HUDEP-2 (cell line): Measurements from ENCODE around the gene SPHK2.
A peak's percentile ranks its signal among the peaks of the same experiment; 100 is the strongest.
"Not testable (repeated sequence)": the region's sequence is repeated elsewhere in the genome, so short reads cannot be mapped to it uniquely, and the experiment has no call there.

Experiments used
- DNase-seq, 76 experiments: peaks; one replicate each; lab custom pipeline; 2025; ENCODE audit not compliant: unreplicated experiment in 76 of 76; lab: John Stamatoyannopoulos, UW

Gene SPHK2

DNA sequence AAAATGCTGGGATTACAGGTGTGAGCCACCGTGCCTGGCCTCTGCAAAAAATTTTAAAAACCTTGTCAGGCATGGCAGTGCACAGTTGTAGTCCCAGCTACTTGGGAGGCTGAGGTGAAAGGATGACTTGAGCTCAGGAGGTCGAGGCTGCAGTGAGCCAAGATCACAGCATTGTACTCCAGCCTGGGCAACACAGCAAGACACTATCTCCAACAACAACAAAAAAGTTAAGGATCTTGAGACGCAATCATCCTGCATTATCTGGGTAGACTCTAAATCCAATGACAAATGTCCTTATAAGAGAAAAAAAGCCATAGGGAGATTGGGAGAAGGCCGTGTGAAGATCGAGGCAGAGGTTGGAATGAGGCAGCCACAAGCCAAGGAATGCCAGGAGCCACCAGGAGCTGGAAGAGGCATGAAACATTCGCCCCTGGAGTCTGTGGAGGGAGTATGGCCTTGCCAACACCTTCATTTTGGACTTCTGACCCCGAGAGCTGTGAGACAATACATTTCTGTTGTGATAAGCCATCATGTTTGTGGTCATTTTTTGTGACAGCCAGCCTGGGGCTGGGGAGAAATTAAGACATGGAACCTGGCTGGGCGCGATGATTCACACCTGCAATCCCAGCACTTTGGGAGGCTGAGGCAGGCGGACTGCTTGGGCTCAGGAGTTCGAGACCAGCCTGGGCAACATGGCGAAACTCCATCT is 31.8 kb downstream of the SPHK2 start:
- DNase-seq, result no peak

DNA sequence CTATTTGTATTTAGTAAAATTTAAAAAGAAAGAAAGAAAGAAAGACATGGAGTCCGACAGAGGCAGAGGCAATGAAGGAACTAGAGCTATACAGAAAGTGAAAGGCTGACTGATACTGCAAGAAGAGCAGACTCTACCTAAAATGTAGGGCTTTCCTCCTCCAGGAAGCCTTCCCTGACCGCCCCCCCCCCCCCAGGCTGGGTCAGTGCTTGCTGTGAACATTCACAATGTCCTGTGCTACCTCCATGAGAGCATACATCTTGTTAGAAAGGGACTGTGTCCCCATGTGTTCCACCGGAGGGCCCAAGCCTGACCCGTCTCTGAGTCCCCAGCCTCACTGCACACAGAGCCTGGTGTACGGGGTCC is 32.4 kb downstream of the SPHK2 start:
- no peak for DNase-seq

DNA sequence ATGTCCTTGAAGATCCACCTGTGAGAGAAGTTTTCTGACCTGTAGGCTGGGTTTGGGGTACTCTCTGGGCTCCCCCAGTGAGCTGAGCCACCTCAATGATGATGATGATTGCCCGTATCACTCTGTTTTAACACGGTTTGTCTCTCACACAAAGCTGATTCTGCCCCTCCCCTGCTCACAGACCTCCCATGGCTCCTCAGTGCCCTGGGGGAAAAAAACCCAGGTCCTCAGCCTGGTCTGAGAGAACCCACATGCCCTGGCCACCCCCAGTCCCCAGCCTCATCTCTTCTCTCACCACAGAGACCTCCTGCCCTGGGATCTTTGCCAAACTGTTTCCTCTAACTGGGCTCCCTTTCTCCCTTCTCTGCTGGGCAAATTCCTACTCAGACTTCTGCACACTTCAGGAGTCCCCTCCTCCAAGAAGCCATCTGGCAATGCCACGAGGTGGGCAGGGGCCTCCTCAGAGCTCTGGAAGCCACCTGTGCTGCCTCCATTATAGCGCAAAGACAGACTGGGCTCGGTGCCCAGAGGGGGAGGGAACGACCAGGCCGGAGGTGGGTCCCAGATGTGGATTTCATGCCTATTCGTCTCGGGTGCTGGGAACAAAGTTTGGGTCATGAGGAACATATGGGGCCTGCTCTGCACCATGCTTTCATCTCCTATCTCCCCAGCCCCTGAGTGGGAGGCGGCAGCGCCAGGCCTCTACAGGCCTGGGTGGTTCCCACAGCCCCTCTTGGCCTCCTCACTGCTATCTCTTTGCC is 35.2 kb downstream of the SPHK2 start:
- DNase-seq, result peak in 58 of 76 experiments; percentile 16 to 76 (median 54)

DNA sequence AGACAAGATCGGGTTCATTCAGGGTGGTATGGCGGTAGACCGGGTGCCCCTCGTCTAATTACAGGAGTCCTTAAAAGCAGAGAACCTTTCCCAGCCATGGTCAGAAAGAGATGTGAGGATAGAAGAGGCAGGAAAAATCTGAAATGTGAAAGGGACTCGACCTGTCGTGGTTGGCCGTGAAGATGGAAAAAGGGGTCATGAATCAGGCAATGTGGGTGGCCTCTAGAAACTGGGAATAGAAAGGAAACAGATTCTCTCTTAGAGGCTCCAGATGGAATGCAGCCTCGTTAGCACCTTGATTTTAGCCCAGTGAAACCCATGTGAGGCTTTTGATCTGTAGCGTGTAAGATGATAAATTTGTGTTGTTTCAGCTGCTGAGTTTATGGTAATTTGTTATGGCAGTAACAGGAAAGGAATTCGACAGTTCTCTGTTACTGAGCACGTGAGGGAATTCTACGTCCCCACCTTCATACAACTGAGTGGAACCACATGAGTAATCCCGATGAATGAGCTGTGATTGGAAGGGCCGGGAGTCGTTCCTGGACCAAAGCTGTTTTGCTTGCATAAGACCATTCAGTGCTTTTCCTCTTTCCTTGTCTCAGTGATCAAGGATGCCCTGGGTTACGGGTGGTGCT is 37.7 kb downstream of the SPHK2 start:
- DNase-seq, result no peak

DNA sequence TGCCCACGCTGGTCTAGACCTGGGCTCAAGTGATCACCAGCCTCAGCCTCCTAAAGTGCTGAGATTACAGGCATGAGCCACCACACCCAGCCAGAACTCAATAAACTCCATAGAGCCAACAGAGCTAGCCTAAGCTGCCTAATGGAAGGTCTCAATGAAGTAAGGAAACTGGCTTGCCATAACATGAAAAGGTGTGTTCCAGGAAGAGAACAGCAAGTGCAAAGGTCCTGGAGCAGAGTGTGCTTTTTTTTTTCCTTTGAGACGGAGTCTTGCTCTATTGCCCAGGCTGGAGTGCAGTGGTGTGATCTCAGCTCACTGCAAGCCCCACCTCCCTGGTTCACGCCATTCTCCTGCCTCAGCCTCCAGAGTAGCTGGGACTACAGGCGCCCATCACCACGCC is 38.5 kb downstream of the SPHK2 start:
- not testable (repeated sequence) for DNase-seq

DNA sequence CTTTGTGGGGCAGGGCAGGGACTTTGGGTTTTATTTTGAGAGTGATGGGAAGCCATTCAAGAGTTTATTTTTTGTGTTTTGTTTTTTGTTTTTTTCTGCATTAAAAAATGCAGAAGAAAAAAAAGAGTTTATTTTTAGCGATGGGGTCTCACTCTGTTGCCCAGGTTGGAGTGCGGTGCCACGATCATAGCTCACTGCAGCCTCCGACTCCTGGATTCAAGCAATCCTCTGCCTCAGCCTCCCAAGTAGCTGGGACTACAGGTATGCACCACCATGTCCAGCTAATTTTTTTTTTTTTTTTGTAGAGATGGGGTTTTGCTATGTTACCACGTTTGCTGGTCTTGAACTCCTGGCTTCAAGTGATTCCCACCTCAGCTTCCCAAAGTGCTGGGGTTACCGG is 39.2 kb downstream of the SPHK2 start:
- no peak for DNase-seq

DNA sequence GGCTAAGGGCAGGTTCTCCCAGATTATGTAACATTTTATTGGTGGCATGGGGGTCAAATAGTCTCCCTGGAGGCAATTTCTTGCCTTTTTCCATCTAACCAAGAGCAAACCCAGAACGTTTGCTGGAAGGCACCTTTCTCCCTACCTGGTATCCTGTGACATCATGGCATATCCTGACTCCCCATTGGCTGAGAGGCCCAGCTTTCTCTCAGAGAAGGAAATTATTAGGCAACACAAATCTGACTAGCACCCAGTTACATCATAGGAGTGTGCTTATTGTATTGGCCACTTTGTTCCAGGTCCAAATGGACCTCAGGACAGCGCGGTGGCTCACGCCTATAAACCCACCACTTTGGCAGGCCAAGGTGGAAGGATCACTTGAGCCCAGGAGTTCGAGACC is 40.5 kb downstream of the SPHK2 start:
- no peak for DNase-seq

DNA sequence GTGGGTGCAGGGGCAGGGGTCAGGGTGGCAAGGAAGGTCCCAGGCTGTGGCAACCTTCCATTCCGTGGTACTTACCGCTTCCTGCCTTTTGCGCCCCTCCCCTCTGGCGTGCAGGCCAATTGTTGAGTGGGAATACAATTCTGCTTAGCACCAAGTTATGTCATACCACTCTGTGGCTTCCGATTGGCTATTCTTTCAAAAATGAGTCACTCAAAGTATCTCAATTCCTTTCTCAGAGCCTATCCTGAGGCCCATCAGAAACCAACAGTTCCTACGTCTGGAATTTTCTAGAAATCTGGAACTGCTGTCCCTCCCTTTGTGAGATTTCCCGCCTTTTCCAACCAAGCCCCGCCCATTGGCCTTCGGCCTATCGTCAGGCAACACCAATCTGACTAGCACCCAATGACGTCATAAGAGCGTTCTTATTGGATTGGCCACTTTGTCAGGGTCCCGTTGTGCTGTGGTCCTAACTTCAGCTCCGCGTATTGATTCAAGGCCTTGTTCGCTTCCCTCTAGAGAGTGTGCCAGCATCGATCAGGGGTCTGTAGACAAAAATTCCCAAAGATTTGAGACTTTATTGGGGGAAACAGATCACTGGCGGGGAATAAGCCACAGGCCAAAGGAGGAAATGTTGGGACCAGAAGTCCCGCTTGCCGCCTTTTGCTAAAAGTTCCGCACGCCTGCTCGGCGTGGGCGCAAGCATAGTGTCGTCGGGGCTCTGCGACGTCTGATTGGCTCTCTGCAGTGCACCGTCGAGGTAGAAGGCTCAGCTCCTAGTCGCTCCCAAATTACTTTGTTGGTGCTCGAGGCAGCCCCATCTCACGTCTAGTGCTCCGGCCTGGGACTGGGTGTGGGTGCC is 41.8 kb downstream of the SPHK2 start:
- peak in 72 of 76 experiments; percentile 72 to 99 (median 90) for DNase-seq

DNA sequence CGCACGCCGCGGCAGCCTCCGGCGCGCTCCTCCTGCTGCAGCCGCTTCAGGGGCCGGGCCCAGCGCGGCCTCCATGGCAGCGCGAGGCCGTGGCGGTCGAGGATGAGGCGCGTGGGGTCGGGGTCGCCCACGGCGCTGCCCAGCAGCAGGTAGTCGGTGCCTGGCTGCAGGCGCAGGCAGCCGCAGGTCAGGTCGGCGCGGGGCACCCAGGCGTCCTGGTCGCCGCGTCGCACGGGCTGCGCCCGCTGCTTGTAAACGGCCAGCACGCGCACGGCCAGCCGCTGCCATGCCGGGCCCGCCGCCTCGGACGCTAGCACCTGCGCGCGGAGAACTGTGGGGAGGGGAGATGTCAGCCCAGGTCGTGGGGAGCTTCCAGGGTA is 42.4 kb downstream of the SPHK2 start:
- no peak for DNase-seq

DNA sequence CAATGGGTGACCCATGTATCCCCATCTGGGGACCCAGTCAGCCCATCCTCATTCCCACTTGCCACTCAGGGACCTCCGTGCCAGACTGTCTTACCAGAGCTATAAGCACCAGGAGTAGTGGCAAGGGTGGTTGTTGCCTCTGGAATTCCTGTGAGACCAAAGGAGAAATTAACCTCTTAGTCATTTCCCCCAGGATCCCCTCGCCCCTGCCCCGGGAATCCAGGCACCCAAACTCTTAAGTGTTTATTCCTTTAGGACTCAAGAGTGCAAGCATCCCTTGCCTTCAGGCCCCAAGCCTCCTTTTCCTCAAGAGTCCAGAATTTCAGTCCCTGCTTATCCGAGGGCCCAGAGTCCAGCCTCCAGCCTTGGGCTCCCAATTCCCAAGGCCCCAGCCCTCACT is 44.4 kb downstream of the SPHK2 start:
- DNase-seq, result no peak

DNA sequence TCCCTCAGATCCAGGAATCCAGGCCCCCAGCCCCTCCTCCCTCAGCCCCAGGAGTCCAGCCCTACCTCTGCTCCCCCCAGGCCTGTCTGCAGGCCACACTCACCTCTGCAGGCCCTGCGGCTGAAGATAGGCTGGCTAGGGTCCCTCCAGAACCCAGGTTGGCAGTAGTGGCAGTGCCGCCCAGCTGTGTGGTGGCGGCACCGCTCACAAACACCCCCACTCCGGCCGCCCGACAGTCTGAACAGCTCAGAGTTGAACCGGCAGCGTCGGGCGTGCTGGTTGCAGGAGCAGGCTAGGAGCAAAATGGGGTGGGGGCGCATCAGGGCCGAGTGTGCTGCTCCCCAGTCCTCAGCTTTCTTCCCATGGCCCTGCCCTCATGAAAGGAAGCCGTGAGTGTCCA is 45.2 kb downstream of the SPHK2 start:
- no peak for DNase-seq

DNA sequence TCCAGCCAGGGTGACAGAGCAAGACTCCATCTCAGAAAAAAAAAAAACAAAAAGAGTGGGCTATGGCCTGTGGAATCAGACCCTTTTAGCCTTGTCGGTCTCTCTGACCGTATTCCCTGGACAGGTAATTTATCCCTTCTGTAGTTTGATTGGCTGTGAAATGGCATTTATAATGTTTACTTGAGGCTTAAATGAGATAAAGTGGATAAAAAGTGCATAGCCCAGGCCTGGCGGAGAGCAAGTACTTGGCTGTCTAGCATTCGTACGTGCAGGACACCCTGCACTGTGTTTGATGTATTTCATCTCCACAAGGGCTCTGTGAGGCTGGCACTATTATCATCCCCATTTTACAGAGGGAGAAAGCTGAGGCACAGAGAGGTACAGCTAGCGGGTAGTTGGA is 46.5 kb downstream of the SPHK2 start:
- DNase-seq, result no peak

DNA sequence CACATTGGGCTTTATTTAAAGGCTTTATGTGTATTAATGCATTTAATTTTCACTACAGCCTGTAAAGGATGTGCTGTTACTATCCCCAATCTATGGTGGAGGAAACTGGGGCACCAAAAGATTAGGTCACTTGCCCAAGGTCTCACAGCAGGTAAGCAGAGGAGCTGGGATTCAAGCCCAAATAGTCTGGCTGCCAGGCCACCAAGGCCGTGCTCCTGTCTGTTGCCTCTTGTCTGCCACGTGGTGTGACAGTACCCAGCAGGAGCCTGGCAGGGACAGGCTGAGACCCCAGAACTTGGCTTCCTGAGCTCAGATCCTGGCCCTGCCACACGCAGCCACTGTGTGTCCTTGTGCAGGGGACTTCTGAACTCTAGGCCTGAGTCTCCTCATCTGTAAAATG is 49.0 kb downstream of the SPHK2 start:
- DNase-seq, result no peak

DNA sequence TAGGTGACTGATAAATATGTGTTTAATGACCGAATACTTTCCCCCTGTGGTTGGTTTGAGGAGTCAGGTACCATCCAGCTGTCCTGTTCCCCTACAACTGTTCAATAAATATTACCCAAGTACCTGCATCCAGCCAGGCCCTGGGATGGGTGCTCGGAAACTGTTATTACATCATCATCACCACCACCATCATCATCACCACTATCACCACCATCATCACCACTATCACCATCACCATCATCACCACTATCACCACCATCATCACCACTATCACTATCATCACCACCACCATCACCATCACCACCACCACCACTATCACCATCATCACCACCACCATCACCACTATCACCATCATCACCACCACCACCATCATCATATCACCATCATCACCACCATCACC is 49.5 kb downstream of the SPHK2 start:
- no peak for DNase-seq

DNA sequence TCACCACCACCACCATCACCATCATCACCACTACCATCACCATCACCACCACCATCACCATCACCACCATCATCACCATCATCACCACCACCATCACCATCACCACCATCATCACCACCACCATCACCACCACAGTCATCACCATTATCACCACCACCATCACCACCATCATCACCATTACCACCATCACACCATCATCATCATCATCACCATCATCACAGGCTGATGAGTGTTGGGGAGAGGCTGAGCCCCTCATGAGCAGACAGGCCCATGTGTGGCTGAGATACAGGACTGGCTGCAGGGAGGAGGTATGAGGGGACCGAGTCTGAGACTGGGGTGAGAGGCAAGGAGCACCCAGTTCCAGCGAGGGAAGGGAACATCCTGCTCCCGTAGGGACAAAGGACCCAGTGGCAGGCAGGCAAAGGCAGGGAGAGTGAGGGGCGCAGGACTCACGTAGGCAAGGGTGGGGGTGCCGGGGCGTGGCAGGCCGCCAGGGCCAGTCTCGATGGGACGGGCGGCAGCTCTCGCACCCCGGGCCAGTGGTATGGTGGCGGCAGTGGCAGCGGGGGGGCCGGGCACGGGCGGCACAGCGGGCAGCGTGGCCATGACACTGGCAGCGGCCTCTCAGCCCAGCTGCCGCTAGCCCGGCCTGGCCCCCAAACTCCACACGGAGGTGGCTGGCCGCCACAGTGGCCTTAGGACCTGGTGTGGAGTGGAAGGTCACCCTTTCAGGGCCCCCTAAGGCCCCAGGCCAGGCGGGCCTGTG is 50.8 kb downstream of the SPHK2 start:
- DNase-seq, result no peak

DNA sequence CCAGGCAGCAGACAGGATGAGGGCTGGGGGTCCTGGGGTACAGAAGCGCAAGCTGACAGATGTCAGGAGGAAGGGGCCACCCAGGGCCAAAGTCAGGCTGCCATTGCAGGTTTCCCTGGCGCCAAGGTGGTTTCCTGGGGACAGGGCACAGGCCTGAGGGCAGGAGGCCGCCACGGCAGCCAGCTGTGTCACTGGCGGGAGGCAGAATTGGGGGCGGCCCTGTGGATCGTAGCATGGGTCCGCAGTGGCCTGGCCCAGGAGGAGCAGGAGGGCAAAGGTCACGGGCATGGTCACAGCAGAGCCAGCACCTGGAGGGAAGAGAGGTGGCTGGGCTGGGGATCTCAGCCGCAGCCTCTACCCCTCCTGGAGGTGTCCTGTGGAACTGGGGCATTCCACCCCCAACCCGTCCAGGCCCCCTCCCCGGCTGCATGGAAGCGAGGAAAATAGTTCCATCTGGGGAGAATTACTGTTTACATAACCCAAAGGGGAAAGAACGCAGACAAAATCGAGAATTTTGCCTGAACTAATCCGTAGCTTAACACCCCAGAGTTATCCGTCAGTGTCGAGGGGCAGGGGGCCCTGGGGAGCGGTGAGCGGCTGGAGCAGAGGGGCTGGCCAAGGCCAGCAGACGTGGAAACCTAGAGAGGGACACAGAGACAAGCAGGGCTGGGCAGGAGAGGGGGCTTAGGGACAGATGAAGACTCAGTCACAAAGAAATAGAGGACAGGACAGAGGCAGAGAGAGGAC is 51.6 kb downstream of the SPHK2 start:
- no peak for DNase-seq

DNA sequence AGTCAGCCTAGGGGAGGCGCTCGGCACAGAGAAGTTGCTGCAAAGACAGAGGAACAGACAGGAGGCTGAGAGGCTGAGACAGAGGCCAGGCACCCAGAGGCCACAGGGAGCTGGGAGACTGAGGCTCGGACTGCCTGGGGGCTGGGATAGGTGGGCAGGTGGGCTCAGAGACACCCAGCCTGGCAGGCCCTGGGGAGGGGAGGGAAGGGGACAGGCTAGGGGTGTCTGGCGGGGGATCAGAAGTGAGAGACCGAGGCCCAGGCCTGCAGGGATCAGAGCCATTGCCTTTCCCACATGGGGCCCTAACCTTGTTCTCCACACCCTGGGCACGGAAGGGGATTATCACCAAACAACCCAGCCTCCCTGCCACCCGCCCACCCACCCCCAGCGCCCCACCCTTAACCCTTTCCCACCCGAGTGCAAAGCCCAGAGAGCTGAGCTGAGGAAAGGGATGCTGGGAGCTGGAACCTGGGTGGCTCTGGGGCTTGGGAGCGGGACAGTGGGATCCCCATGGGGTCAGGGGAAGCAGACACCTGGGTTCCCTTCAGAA is 52.2 kb downstream of the SPHK2 start:
- DNase-seq, result peak in 1 of 76 experiments; percentile 17

DNA sequence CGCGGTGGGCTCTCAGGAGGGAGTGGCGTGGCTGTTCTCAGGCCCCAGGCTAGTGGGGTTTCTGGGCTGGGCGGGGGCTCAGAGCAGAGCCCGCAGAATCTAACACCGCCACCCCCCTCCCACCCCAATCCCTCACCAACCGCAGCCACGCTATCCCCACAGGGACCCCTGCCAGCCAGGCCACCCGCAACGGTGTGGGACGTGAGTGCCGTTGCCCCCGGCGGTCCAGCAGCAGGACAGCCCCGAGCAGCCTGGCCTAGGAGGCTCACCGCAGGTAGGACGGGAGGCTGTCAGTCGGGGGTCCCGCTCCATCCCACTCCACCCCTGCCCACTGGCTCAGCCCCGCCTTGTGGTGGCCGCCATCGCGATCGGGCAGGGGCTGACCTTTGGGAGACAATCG is 53.7 kb downstream of the SPHK2 start, which contains the start of gene NTN5:
Gene NTN5 (minus strand): TSS at position 24 of the 400 bp plus-strand sequence. CDS start 2,031 bp downstream, outside the sequence.
- DNase-seq, result no peak

DNA sequence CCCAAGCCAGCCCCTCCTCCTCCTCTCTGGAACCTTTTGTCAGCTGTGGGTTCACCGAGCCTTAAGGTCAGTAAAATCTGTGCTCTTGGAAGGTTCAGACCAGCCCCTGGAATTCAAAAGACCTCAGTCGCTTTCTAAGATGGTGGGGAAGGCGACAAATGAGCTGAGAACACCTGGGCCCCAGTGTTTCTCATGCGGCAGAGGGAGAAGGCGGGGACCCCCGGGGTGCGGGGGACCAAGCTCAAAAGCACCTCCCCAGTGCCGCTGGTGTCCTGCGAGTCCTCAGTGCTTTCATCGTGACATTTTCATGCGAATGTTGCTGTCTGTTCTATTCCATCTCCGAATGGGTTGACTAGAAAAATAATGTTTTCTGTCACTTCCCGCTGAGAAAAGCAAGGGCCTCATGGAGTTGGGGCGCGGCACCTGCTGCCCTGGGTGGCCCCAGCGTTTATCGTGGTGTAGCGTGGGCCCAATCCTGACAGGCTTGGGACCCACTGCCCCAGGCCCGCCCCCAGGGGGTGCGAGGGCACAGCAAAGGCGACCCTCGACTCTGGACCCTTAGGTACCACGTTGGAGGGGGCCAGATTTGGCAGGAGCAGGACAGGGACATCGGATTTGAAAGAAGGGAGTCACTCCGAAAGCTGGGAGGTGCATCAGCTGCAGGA is 54.3 kb downstream of the SPHK2 start:
- DNase-seq, result no peak
